ENCODE results near the gene EPHB3.

Gene EPHB3

DNA sequence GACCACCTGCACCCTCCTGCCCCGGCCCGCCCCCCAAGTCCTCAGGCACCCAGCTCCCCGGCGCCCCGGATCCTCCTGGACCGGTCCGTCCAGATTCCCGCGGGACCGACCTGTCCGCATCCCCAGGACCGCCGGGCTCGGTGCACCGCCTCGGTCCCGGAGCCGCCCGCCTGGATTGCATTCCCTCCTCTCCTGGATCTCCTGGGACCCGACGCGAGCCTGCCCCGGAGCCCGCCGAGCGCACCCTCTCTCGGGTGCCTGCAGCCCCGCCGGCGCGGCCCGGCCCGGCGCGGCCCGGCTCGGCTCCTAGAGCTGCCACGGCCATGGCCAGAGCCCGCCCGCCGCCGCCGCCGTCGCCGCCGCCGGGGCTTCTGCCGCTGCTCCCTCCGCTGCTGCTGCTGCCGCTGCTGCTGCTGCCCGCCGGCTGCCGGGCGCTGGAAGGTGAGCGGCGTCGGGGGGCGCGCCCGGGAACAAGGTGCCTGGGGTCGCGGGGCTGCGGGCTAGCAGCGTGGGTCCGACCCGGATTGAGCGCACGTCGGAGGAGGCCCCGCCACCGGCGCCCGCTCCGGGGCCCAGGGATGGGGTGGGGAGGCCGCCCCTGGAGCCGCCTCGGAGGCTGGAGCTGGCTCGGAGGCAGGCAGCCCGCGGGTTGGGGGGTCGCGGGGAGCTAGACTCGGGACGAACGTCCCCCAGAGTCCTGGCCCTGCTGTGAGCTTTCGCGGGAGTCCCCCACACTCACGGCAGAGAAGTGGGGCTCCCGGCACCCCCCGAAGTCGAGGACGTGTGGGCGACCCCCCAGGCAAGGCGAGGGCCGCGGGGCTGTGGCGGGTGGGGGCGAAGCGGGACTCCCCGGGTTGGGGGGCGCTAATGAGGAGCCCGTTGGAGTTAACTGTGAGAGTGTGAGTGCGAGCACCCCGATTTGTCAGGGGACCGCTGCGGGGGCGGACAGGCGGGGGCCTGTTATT is 610 bp downstream of the EPHB3 start:
- DNase-seq (ENCODE audit: low read depth, low spot score): no peak
- H3K4me3 ChIP-seq (ENCODE audit: low read length): no peak overlapping the region

DNA sequence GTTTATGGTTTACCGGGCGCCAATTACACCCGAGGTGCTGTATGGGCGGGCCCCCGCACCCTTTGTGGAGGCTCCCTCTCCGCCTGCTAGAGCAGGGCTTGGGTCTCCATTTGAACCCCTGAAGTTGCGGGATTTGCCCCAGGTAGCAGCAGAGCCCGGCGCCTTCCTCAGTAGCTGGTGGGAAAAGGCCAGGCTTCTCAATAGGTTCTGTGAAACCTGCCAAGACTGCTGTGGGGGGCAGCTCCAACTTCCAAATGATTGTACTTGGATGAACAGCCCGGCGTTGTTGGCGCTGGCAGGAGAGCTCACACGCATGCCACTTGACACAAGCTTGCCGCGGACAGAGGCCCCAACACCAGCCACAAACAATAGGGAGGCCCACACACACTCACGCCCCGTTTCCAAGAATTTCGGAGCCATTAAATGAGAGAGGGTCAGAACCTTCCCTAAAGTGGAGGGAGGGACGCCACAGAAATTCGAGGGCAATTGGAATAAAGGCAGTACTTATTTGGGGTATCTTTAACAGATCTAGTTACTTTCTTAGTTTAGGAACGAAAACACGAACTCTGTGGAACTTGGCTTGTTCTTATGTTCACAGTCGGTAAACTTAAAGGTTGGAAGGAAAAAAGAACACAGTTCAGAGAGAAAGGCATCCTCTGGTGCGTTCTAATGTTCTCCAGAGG is 1.4 kb downstream of the EPHB3 start:
- no peak for DNase-seq (ENCODE audit: low read depth, low spot score)
- no peak overlapping the region for H3K4me3 ChIP-seq (ENCODE audit: low read length)

DNA sequence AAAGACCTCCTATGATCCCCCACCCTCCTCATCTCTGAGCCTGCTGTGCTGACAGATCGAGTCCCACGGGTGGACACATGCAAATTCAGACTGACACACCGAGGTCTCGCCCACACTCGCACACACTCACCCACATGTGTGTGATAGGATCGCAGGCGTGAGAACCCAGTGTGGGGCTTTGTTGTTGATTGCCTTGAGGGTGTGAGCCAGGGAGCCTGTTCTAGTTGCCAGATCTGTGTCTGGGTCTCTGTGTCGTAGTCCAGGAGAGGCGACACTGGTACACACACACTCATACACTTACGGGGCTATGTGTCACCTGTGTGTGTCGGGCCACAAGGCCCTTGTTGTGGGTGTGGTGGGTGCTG is 2.0 kb downstream of the EPHB3 start:
- no peak for DNase-seq (ENCODE audit: low read depth, low spot score)
- no peak overlapping the region for H3K4me3 ChIP-seq (ENCODE audit: low read length)

DNA sequence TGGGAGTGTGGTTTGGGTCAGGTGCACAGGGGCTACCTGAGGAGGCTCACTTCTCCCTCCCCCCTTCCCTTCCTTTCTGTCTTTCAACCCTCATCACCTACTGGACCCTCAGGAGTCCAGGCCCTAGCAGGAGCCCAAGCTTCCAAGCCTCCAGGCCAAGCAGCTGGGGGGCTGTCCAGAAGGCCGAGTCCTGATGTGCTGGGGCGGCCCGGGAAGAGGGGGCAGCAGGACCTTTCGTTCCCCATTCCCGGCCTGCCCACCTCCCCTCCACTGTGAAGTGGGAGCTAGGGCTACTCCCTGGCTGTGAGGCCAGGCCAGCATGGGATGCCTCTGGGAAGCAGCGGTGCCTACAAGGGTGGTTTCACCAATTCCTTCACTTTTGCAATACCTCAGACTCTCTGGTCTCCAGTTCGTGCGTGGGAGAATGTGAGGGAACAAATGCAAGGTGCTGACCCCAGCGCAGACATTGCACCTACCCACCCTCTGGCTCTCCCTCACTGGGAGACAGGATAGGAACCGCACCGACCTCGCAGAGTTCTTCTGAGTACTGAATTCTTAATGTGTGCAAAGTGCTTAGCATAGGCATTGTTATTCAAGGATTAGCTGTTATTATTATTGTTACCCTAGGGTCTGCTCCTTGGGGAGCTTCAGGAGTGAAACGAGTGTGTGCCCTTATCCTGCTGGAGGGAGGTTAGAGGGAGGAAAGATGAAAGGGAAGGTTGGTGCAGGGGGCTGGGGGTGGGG is 2.5 kb downstream of the EPHB3 start:
- no peak overlapping the region for H3K4me3 ChIP-seq (ENCODE audit: low read length)
- DNase-seq (ENCODE audit: low read depth, low spot score): no peak

DNA sequence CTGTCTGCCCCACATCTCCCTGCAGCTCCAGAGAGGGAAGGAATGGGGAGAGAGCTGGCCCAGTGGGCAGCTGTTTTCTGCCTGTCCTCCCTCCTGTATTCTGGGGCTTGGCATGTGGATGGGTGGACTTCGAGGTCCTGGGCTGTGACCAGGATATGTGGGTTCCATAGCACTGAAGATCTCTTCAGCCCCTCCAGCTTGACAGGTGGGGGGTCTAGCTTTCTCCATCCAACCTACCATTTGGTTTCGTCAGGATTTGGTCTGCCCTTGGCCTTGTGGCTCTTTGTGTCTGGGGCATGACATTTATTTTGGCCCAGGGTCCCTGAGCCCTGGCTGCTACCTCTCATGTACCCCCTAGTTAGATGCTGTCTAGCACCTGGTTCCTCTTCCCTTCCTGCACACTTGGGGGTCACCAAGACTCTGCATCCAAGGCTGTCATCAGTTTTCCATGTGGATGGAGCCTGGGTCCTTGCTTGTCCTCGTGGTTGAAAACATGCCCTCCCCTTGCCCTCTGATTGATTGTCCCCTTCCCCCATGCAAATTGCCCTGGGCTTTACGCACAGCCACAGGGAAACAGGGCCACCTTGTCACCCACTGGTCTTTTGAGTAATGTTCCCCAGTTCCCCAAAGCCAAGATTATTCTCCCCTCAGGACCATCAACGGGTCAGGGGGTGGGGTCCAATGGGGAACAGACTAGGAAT is 3.2 kb downstream of the EPHB3 start:
- no peak for DNase-seq (ENCODE audit: low read depth, low spot score)
- no peak overlapping the region for H3K4me3 ChIP-seq (ENCODE audit: low read length)

DNA sequence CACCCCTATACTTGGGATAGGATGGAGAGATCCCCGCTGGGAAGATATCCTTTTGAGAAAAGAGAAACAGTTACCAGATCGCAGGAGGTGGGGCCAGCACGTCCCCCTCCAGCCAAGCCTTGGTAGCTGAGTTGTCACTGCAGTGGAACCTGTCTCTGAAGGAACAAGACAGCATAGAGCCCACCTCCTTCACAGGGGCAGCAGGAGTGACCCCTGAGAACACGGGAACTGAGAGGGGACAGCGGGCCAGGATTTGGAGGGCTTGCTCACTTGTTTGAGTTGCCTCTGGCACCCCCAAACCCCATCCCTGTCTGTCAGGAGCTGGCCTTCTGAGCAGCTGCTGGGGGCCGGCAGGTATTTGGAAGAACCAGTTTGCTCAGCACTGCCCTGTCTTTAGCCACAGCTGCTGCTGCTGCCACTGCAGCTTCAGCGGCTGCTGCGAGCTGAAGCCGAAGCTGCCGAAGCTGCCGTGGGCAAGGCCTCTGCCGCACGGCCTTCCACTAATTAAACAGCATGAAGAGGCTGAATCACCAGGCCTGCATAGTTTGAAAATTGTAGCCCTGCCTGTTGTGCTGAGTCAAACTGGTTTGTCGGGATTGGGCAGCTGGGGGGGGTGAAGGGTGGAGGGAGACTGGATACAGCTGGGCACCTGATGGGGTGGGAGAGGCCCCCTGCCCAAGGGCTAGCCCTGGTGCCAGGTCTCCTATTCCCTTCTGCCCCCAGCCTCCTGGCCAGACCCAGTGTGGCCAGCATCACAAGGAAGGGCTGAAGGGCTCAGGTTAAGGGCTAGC is 4.0 kb downstream of the EPHB3 start:
- DNase-seq (ENCODE audit: low read depth, low spot score): no peak
- no peak overlapping the region for H3K4me3 ChIP-seq (ENCODE audit: low read length)

DNA sequence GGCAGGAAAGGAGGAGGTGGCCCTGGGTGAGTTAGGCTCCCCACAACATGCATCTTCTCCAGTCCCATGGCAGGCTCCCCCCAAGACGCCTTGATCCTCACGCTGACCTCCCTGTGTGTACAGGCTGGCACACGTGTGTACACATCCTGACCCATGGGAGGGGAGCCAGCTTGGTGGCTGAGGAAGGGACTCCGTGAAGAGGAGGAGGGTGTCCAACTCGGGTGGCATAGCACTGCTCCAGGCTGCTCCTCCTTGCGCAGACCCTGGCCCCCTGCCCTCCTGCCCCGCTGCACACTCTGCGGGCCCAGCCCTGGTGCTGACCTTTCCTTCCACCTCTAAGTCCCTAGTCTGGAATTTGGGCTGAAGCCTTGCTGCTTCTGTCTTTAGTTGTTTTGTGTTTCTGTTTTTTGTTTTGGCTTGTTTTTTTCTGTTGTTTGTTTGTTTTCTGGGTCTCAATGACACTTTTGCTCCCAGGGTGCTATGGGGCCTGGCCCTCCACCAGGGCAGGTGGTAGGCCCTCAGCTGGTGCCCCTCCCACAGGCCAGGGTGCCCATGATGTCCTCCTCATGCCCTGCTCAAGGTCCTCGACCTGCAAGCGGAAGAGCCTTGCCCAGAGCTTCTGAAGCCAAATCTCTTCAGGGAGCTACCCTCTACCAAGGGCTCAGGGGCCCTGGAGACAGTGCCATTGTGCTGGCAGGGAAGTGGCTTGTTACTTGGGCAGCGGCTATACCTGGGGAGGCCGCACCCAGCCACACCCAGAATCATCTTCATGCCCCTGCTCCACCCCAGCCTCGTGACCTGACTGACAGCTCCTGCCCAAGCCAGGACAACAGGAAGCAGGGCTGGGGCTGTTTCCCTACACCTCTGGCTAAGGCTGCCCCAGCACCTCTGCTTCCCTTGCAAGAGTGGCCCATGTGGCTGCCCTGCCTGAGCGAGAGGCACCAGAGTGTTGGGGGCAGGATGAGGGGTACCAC is 5.1 kb downstream of the EPHB3 start:
- no peak for DNase-seq (ENCODE audit: low read depth, low spot score)
- H3K4me3 ChIP-seq (ENCODE audit: low read length): no peak overlapping the region

DNA sequence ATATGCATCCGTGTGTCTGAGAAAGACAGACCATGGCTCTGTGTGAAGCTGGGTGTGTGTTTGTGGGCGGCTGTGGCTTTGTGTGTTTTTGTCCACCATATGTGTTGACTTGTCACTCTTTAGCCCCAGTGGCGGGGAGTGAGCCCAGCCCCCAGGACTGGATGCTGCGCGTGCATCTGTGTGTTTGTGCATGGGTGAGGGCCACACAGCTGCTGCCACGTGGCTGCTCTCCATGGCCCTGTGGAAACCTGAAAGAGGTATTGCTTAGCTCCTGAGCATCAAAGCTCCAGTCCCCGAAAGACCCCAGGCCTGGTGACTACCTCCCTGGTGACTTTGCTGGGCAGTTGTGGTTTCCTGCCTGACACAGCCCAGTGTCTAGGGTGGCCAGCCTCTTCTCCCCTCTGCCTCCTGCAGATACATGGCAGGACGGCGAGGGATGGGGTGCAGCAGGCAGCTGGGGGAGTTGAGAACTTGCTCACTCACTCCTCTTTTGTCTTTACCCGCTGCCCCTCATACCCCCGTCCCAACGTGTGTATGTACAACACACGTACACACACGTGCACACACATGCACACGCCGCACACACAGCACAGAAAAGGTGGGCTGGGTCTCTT is 6.5 kb downstream of the EPHB3 start:
- DNase-seq (ENCODE audit: low read depth, low spot score): no peak
- no peak overlapping the region for H3K4me3 ChIP-seq (ENCODE audit: low read length)

DNA sequence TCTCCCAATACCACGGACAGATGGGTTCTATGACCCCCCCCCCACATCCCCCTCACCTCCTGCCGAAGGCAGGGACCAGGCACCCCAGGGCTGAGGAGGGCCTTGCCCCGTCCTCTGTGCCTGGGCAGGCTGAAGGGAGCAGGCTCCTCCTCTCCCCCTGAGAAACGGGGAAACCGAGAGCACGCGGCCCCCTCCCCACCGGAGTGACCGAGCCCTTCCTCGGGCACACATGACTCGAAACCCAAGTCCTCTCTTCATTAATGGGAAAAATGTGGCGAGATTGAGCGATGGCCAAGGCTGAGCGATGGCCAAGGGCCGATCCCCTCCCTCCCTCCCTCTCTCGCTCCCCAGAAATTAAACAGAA is 7.0 kb downstream of the EPHB3 start:
- DNase-seq (ENCODE audit: low read depth, low spot score): no peak
- H3K4me3 ChIP-seq (ENCODE audit: low read length): no peak overlapping the region

DNA sequence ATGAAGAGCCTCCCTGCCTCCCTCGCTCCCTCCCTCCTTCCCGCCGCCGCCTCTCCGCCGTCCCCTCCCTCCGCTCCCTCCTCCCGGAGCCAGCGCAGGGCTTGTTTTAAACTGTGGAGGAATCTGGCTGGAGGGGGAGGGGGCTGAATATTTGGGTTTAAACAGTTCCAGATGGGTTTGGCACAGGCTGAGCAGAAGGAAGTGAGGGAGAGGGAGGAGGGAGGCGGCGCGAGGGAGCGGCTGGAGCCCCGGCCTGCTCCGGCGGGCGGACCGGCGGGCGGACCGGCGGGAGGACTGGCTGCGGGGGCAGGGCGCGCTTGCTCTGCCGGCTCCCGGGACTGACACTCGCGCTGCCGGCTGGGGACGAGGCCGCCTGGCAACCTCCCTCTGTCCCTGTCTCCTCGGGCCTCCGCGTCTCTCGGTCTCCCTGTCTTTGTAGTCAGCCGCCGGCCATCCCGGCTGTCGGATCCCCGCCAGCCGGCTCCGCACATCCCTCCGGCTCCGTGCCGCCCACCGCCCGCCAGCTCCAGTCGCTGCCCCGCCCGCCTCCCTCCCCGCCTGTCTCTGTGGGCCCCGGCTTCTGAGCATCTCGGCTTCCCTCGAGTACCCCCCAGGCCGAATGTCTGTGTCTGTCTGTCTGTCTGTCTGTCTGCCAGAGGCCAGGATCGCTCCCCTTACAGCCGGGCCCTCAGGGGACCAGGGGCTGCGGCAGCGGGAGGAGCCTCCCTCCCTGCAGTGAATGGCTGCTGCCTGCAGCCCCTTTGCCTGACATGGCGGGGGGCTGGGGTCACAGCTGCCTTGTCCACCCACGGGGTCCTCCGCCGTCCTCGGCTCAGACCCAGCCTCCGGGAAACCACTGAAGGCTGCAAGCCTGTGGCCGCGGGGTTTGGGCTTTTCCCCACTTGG is 7.6 kb downstream of the EPHB3 start:
- DNase-seq (ENCODE audit: low read depth, low spot score): no peak
- no peak overlapping the region for H3K4me3 ChIP-seq (ENCODE audit: low read length)

DNA sequence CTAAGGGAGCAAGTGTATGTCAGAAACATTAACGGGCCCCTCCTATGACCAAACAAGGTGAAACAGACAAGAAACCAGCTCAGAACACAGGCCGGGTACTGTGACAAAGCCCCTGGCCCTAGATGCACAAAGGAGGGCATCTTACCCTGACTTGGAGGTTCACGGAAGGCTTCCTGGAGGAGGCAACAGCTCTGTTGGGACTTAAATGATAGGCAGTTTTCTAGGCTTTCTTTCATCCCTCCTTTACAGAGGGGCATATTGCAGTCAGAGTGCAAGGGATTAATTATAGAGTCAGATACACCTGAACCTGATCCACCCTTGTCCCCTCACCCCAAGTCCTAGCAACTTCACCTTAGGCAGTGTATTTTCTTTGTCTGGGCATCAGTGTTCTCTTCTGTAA is 8.4 kb downstream of the EPHB3 start:
- no peak overlapping the region for H3K4me3 ChIP-seq (ENCODE audit: low read length)
- DNase-seq (ENCODE audit: low read depth, low spot score): no peak

DNA sequence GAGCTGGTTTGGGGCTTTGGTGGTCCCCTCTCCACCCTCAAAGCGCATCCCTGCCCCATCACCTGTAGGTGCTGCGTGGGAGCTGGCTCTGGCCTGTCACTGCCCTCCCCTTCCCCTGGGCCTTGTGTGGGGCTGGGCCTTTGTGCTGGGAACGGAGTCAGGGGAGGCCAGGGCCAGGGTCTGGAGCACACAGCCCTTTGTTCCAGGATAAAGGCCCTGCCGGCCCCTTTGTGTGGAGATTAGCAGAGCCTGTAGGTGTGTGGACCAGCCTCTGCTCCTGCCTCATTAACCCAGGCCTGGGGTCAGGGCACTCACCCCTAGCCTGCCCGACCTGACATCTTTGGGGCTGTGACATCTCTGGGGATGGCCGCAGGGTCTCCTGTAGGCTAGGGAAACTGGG is 8.9 kb downstream of the EPHB3 start:
- no peak overlapping the region for H3K4me3 ChIP-seq (ENCODE audit: low read length)
- no peak for DNase-seq (ENCODE audit: low read depth, low spot score)

DNA sequence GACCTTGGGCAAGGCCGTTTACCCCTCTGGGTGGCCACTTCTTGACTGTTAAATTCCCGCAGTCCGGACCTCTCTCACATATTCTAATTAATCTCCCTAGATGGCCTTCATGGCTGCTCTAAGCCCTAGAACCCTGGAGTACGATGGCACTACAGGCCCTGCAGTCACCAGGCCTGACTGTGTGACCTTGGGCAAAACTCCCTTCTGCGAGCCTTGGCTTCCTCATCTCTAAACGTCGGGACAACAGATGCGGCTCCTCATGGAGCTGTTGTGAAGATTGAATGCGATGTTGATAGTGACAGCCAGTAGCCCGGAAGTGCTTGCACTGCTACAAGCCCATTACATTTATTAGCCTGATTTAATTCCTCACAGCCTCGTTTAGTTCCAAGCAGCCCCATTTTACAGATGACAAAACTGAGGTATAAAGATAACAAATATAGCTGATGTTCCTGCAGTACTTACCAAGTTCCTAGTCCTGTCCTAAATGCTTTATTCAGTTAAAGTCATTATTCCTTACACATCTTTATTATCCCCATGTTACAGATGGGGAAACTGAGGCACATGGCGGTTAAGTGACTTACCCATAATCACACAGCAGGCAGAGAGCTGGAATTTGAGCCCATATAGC is 10.3 kb downstream of the EPHB3 start:
- no peak overlapping the region for H3K4me3 ChIP-seq (ENCODE audit: low read length)
- no peak for DNase-seq (ENCODE audit: low read depth, low spot score)

DNA sequence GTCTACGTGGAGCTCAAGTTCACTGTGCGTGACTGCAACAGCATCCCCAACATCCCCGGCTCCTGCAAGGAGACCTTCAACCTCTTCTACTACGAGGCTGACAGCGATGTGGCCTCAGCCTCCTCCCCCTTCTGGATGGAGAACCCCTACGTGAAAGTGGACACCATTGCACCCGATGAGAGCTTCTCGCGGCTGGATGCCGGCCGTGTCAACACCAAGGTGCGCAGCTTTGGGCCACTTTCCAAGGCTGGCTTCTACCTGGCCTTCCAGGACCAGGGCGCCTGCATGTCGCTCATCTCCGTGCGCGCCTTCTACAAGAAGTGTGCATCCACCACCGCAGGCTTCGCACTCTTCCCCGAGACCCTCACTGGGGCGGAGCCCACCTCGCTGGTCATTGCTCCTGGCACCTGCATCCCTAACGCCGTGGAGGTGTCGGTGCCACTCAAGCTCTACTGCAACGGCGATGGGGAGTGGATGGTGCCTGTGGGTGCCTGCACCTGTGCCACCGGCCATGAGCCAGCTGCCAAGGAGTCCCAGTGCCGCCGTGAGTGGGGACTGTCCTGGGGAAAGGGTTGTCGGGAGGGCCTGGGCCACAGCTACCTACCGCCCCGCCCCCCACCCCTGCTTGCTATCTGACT is 11.2 kb downstream of the EPHB3 start:
- no peak for DNase-seq (ENCODE audit: low read depth, low spot score)
- H3K4me3 ChIP-seq (ENCODE audit: low read length): no peak overlapping the region

All from Jurkat, Clone E6-1 (cell line).